Measurements from ENCODE around the gene ANKH. TPM values are rescaled to one million over a fixed set of nuclear protein-coding genes. Genes with fewer than 3 reads are reported as not detected.
A peak's percentile ranks its signal among the peaks of the same experiment; 100 is the strongest.

Gene ANKH
- total and polyA plus RNA-seq, 8 donors: 3.6 to 115 (median 14.3) TPM

- Histone ChIP-seq H3K4me1 (peaks cover 17 to 72% (median 41%) of the 10 kb centered on the region in 4 donors), H3K36me3 (peaks cover 6 to 36% (median 19%) of the 10 kb centered on the region in 4 donors), H3K9me3 (no peaks in the 10 kb centered on the region), H3K27ac (peak overlapping the region in 3 of 5 donors; percentile 3 to 49 (median 29)), H3K27me3 (no peaks in the 10 kb centered on the region), H3K4me3 (no peak overlapping the region)
- DNase-seq: no peak
- intact Hi-C loops (cut with DNase I; ENCODE audit: low total_unique reads): no loop called here
- 86 to 91% (median 88%) methylated on average over 8 of the region's 8 CpGs for WGBS, 5 donors
- TF ChIP-seq CTCF (IDR thresholded peaks at IDR 0.05) (no peak), POLR2AphosphoS5 (IDR thresholded peaks at IDR 0.05) (no peak), POLR2A (IDR thresholded peaks at IDR 0.05) (no peak), EP300 (IDR thresholded peaks at IDR 0.05) (no peak)
Measured at GRCh38 chr5:14674983-14675854, 196.4 kb downstream of the ANKH start.

DNA sequence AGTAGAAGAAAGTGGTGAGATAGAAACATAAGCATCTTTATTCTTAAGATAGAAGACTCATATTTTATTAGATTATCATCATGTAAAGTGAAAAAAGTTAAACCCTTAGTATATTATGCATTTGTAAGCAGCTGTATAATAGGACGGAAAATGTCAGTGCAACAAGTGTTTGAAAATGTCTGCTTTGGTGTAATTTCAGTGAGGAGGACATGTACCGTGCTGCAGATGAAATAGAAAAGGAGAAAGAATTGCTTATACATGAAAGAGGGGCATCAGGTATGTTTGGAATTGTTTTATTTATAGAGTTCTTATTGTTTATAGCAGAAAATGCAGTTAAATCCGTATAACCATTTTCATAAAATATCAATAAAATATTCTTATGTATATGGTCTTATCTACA is 198.1 kb downstream of the ANKH start:
- intact Hi-C loops (cut with DNase I; ENCODE audit: low total_unique reads): no loop called here
- Histone ChIP-seq H3K9me3 (no peaks in the 10 kb centered on the region), H3K27me3 (no peaks in the 10 kb centered on the region), H3K4me3 (no peak overlapping the region), H3K4me1 (peaks cover 17 to 86% (median 44%) of the 10 kb centered on the region in 4 donors), H3K36me3 (peaks cover 0 to 18% (median 6%) of the 10 kb centered on the region in 4 donors), H3K27ac (no peak overlapping the region)
- no peak for TF ChIP-seq CTCF (IDR thresholded peaks at IDR 0.05)
- no peak for TF ChIP-seq POLR2A (IDR thresholded peaks at IDR 0.05)
- no peak for TF ChIP-seq POLR2AphosphoS5 (IDR thresholded peaks at IDR 0.05)
- TF ChIP-seq EP300 (IDR thresholded peaks at IDR 0.05): no peak
- 56 to 81% (median 69%) methylated on average over 3 of the region's 3 CpGs for WGBS, 5 donors
- DNase-seq: no peak

GRCh38 chr5:14672484-14673394 is 198.8 kb downstream of the ANKH start:
- TF ChIP-seq POLR2A (IDR thresholded peaks at IDR 0.05) (no peak), CTCF (IDR thresholded peaks at IDR 0.05) (no peak)
- no peak overlapping the region for H3K4me3 ChIP-seq
- no peak for DNase-seq
- 78 to 87% (median 80%) methylated on average over 9 of the region's 9 CpGs for WGBS, 5 donors
- no peaks in the 10 kb centered on the region for H3K9me3 ChIP-seq
- intact Hi-C loops (cut with DNase I; ENCODE audit: low total_unique reads): no loop called here
- H3K27me3 ChIP-seq: no peaks in the 10 kb centered on the region
- peaks cover 0 to 11% (median 6%) of the 10 kb centered on the region in 4 donors for H3K36me3 ChIP-seq
- no peak overlapping the region for H3K27ac ChIP-seq
- peaks cover 24 to 93% (median 47%) of the 10 kb centered on the region in 4 donors for H3K4me1 ChIP-seq

- Histone ChIP-seq H3K4me3 (no peak overlapping the region), H3K27me3 (no peaks in the 10 kb centered on the region), H3K36me3 (peaks cover 0 to 10% (median 6%) of the 10 kb centered on the region in 4 donors), H3K4me1 (peaks cover 25 to 95% (median 50%) of the 10 kb centered on the region in 4 donors), H3K27ac (no peak overlapping the region), H3K9me3 (no peaks in the 10 kb centered on the region)
- intact Hi-C loops (cut with DNase I; ENCODE audit: low total_unique reads): no loop called here
- WGBS, 5 donors: 74 to 85% (median 78%) methylated on average over 3 to 4 of the region's 4 CpGs
- TF ChIP-seq POLR2A (IDR thresholded peaks at IDR 0.05) (no peak), EP300 (IDR thresholded peaks at IDR 0.05) (no peak), CTCF (IDR thresholded peaks at IDR 0.05) (no peak), POLR2AphosphoS5 (IDR thresholded peaks at IDR 0.05) (no peak)
- DNase-seq: no peak
Measured at GRCh38 chr5:14672082-14672481, 199.5 kb downstream of the ANKH start.
